ENCODE data around the gene FOXP1. TPM values are rescaled to one million over a fixed set of nuclear protein-coding genes. Genes with fewer than 3 reads are reported as not detected.

The FOXP1 gene
- total and polyA plus RNA-seq, 2 of the 13 experiments (the other 11 are each of a cell fraction or from before 2014, with no cell fraction given), result 40.4 to 59.0 TPM

GRCh38 chr3:71511446-71511845, 72.1 kb downstream of the FOXP1 start:
- in situ Hi-C loops (cut with HindIII; ENCODE audit: extremely low pct_ligation_motif_present, low pct_unique_long_range_greater_than_20kb), result no loop called here
- intact Hi-C loops (cut with micrococcal nuclease; ENCODE audit: unreplicated experiment), result no loop called here
- no peak overlapping the region for H3K9ac ChIP-seq (ENCODE audit: insufficient read depth, low read depth, low read length)
- H3K27ac ChIP-seq (ENCODE audit: extremely low read length, insufficient read depth, low read length), result no peak overlapping the region
- DNase-seq (ENCODE audit: low spot score) (no peak), ATAC-seq (no peak), FAIRE-seq (no peak)
- ChIA-PET CTCF (ENCODE audit: low intra/inter-chr PET ratio, low total read pairs) (no interaction called here), POLR2A (no interaction called here)
- H2AFZ ChIP-seq (ENCODE audit: low read length), result no peak overlapping the region
- H3K4me2 ChIP-seq (ENCODE audit: low read depth, low read length), result no peak overlapping the region
- H4K20me1 ChIP-seq (ENCODE audit: insufficient read depth, low read length), result peaks cover 10% of the 10 kb centered on the region
- H3K9me3 ChIP-seq (ENCODE audit: low read length), result no peaks in the 10 kb centered on the region
- H3K36me3 ChIP-seq (replicated peaks in 1 of 2; ENCODE audit: control insufficient read depth in 1 of 2, insufficient read depth in 2 of 2, low read length in 2 of 2), result no peaks in the 10 kb centered on the region; a peak in 2 of 5 replicates
- no peaks in the 10 kb centered on the region for H3K27me3 ChIP-seq (ENCODE audit: control insufficient read depth in 1 of 2, insufficient read depth in 2 of 2, low read length in 2 of 2)
- H3K79me2 ChIP-seq (ENCODE audit: insufficient read depth, low read length), result peaks cover 43% of the 10 kb centered on the region
- H3K4me3 ChIP-seq (replicated peaks in 1 of 3; ENCODE audit: insufficient read depth in 1 of 3, low read depth in 2 of 3, low read length in 3 of 3), result no peak overlapping the region
- BruUV-seq (replicated peaks), result no TSS peak
- TF ChIP-seq ZNF329 (CRISPR knock-in tag; IDR thresholded peaks at IDR 0.05; ENCODE audit: low read depth) (no peak), ZMYM3 (CRISPR knock-in tag; IDR thresholded peaks at IDR 0.05) (no peak), HINFP (CRISPR knock-in tag; IDR thresholded peaks at IDR 0.05; ENCODE audit: low read depth) (no peak), ZSCAN22 (CRISPR knock-in tag; IDR thresholded peaks at IDR 0.05) (no peak)
- H3K4me1 ChIP-seq (ENCODE audit: insufficient read depth, low read length), result peaks cover 15% of the 10 kb centered on the region; the same call in 1 of the 2 replicates

- in situ Hi-C loops (cut with HindIII; ENCODE audit: extremely low pct_ligation_motif_present, low pct_unique_long_range_greater_than_20kb), result no loop called here
Observed at GRCh38 chr3:71511037-71511436, 72.5 kb downstream of the FOXP1 start.

More at GRCh38 chr3:71511037-71511436, 72.5 kb downstream of the FOXP1 start:
- no peak overlapping the region for H3K27ac ChIP-seq (ENCODE audit: extremely low read length, insufficient read depth, low read length)
- 86% methylated on average over 3 of the region's 3 CpGs for WGBS (ENCODE audit: low lambda C conversion rate)
- no peak overlapping the region for H3K4me2 ChIP-seq (ENCODE audit: low read depth, low read length)
- H3K9ac ChIP-seq (ENCODE audit: insufficient read depth, low read depth, low read length), result no peak overlapping the region
- peaks cover 43% of the 10 kb centered on the region for H3K79me2 ChIP-seq (ENCODE audit: insufficient read depth, low read length)
- intact Hi-C loops (cut with micrococcal nuclease; ENCODE audit: unreplicated experiment), result no loop called here
- no peaks in the 10 kb centered on the region for H3K27me3 ChIP-seq (ENCODE audit: control insufficient read depth in 1 of 2, insufficient read depth in 2 of 2, low read length in 2 of 2)
- H3K4me1 ChIP-seq (ENCODE audit: insufficient read depth, low read length), result peaks cover 13% of the 10 kb centered on the region; the same call in 1 of the 2 replicates
- H3K36me3 ChIP-seq (replicated peaks in 1 of 2; ENCODE audit: control insufficient read depth in 1 of 2, insufficient read depth in 2 of 2, low read length in 2 of 2), result no peaks in the 10 kb centered on the region; a peak in 2 of 5 replicates
- no peak overlapping the region for H3K4me3 ChIP-seq (replicated peaks in 1 of 3; ENCODE audit: insufficient read depth in 1 of 3, low read depth in 2 of 3, low read length in 3 of 3)
- ATAC-seq, result no peak
- no peak overlapping the region for H2AFZ ChIP-seq (ENCODE audit: low read length)
- DNase-seq (ENCODE audit: low spot score), result no peak
- H3K9me3 ChIP-seq (ENCODE audit: low read length), result no peaks in the 10 kb centered on the region
- no TSS peak for BruUV-seq (replicated peaks)
- POLR2A ChIA-PET, result no interaction called here
- no peak for TF ChIP-seq GATA4 (IDR thresholded peaks at IDR 0.05; ENCODE audit: borderline replicate concordance, low read depth)
- no peak for TF ChIP-seq ZNF83 (CRISPR knock-in tag; IDR thresholded peaks at IDR 0.05; ENCODE audit: borderline replicate concordance)
- no peak for TF ChIP-seq ZNF367 (CRISPR knock-in tag; IDR thresholded peaks at IDR 0.05; ENCODE audit: borderline replicate concordance)
- no peak for TF ChIP-seq ZFYVE20 (CRISPR knock-in tag; IDR thresholded peaks at IDR 0.05; ENCODE audit: borderline replicate concordance, low read depth)
- TF ChIP-seq NR1H2 (CRISPR knock-in tag; IDR thresholded peaks at IDR 0.05; ENCODE audit: borderline replicate concordance, low read depth), result no peak
- TF ChIP-seq STAG1 (CRISPR knock-in tag; IDR thresholded peaks at IDR 0.05), result no peak
- no peak for TF ChIP-seq KDM4B (CRISPR knock-in tag; IDR thresholded peaks at IDR 0.05)
- TF ChIP-seq ZNF274 (CRISPR knock-in tag; IDR thresholded peaks at IDR 0.05), result no peak
- TF ChIP-seq ZNF331 (CRISPR knock-in tag; IDR thresholded peaks at IDR 0.05), result no peak
- TF ChIP-seq AGO1 (IDR thresholded peaks at IDR 0.05; ENCODE audit: low read depth, low read length, poor library complexity, severe bottlenecking), result no peak
- TF ChIP-seq ZNF749 (CRISPR knock-in tag; IDR thresholded peaks at IDR 0.05; ENCODE audit: borderline replicate concordance), result no peak
- TF ChIP-seq ZNF280B (CRISPR knock-in tag; IDR thresholded peaks at IDR 0.05; ENCODE audit: borderline replicate concordance), result no peak
- TF ChIP-seq CHD4 (IDR thresholded peaks at IDR 0.05; ENCODE audit: borderline replicate concordance, low read length), result no peak
- TF ChIP-seq MXI1 (IDR thresholded peaks at IDR 0.05; ENCODE audit: borderline replicate concordance, low read depth, low read length), result no peak
- CTCF ChIA-PET (ENCODE audit: low intra/inter-chr PET ratio, low total read pairs), result no interaction called here
- FAIRE-seq, result no peak
- peaks cover 10% of the 10 kb centered on the region for H4K20me1 ChIP-seq (ENCODE audit: insufficient read depth, low read length)
